Endothelial cell (in vitro differentiated cells): ENCODE results near the gene RPAP3. TPM values are rescaled to one million over a fixed set of nuclear protein-coding genes. Genes with fewer than 3 reads are reported as not detected.

Experiments used
- DNase-seq: peaks from one replicate; pipeline ENCODE4 v3.0.0; 2021; ENCODE audit warnings: low spot score
- H3K27ac Mint-ChIP-seq: one replicate; pipeline ENCODE4 v1.8.0; 2021; ENCODE audit warnings: mixed read lengths, inconsistent platforms; ENCODE audit not compliant: unreplicated experiment
- H3K27me3 Mint-ChIP-seq: one replicate; pipeline ENCODE4 v1.8.0; 2021; ENCODE audit warnings: mild to moderate bottlenecking, moderate library complexity, mixed read lengths, inconsistent platforms; ENCODE audit not compliant: unreplicated experiment
- H3K36me3 Mint-ChIP-seq: one replicate; pipeline ENCODE4 v1.8.0; 2021; ENCODE audit warnings: mild to moderate bottlenecking, low read depth, mixed read lengths, inconsistent platforms; ENCODE audit not compliant: unreplicated experiment
- H3K4me1 Mint-ChIP-seq: one replicate; pipeline ENCODE4 v1.8.0; 2021; ENCODE audit warnings: mild to moderate bottlenecking, mixed read lengths, inconsistent platforms; ENCODE audit not compliant: unreplicated experiment
- H3K4me3 Mint-ChIP-seq: one replicate; pipeline ENCODE4 v1.8.0; 2021; ENCODE audit warnings: mild to moderate bottlenecking, mixed read lengths, inconsistent platforms; ENCODE audit not compliant: unreplicated experiment
- H3K9me3 Mint-ChIP-seq: one replicate; pipeline ENCODE4 v1.8.0; 2021; ENCODE audit warnings: mixed read lengths, inconsistent platforms; ENCODE audit not compliant: unreplicated experiment
- CTCF ChIP-seq: fragments of 200-600 bp; sonication (generic); IDR thresholded peaks from one replicate; pipeline ENCODE4 v1.5.0; 2021; ENCODE audit warnings: antibody characterized with exemption; ENCODE audit not compliant: unreplicated experiment
- total RNA-seq: library from RNA; stranded (reverse); fragmentation: NEBNext Ultra II Directional; extraction: Animal tissue kit (Norgen Biotek cat#: 25700); gene quantifications from one replicate; pipeline ENCODE4 v1.2.1, GENCODE V29; 2021; ENCODE audit not compliant: unreplicated experiment

The RPAP3 gene
- total RNA-seq, 1 donor from 2014 or later = 36.8 TPM

GRCh38 chr12:47715877-47716548 lies 10.2 kb upstream of the RPAP3 start:
- DNase-seq = peak; percentile 3

GRCh38 chr12:47715393-47715876 lies 9.6 kb upstream of the RPAP3 start:
- Mint-ChIP-seq H3K9me3 (no peaks in the 10 kb centered on the region), H3K4me3 (no peak overlapping the region), H3K36me3 (no peaks in the 10 kb centered on the region), H3K4me1 (peaks cover 38% of the 10 kb centered on the region), H3K27me3 (peaks cover 10% of the 10 kb centered on the region), H3K27ac (no peak overlapping the region)
- peak; percentile 63 for DNase-seq
- TF ChIP-seq CTCF = peak; percentile 85

More at GRCh38 chr12:47715877-47716548, 10.2 kb upstream of the RPAP3 start:
- H3K9me3 Mint-ChIP-seq = no peaks in the 10 kb centered on the region
- no peak overlapping the region for H3K4me3 Mint-ChIP-seq
- H3K27ac Mint-ChIP-seq = peak overlapping the region; percentile 70
- no peak for TF ChIP-seq CTCF
- peaks cover 10% of the 10 kb centered on the region for H3K27me3 Mint-ChIP-seq
- H3K4me1 Mint-ChIP-seq = peaks cover 38% of the 10 kb centered on the region
- H3K36me3 Mint-ChIP-seq = no peaks in the 10 kb centered on the region

GRCh38 chr12:47714826-47715386 lies 9.1 kb upstream of the RPAP3 start:
- Mint-ChIP-seq H3K4me1 (peaks cover 38% of the 10 kb centered on the region), H3K27me3 (peaks cover 10% of the 10 kb centered on the region), H3K4me3 (no peak overlapping the region), H3K9me3 (no peaks in the 10 kb centered on the region), H3K36me3 (no peaks in the 10 kb centered on the region), H3K27ac (no peak overlapping the region)
- no peak for TF ChIP-seq CTCF
- no peak for DNase-seq

- H3K4me1 Mint-ChIP-seq = peaks cover 24% of the 10 kb centered on the region
Measured at GRCh38 chr12:47712171-47712570, 6.3 kb upstream of the RPAP3 start.

More at GRCh38 chr12:47712171-47712570, 6.3 kb upstream of the RPAP3 start:
- no peak for DNase-seq
- Mint-ChIP-seq H3K27me3 (peaks cover 8% of the 10 kb centered on the region), H3K36me3 (no peaks in the 10 kb centered on the region), H3K9me3 (no peaks in the 10 kb centered on the region), H3K27ac (no peak overlapping the region), H3K4me3 (no peak overlapping the region)
- no peak for TF ChIP-seq CTCF
